GM12878 (cell line): ENCODE results near the gene DLG1. TPM values are rescaled to one million over a fixed set of nuclear protein-coding genes. Genes with fewer than 3 reads are reported as not detected.
A peak's percentile ranks its signal among the peaks of the same experiment; 100 is the strongest.

Experiments
- ATAC-seq: fragments of 200-7000 bp; cut with Tn5 transposase; 3 replicates; pipeline ENCODE4 v1.9.1; 2020; ENCODE audit warnings: mild to moderate bottlenecking, moderate library complexity
- BruUV-seq: library from RNA; stranded (reverse); fragments of 400-500 nt; replicated peaks from 2 replicates; lab custom pipeline; 2021; lab: Mats Ljungman, UMichigan
- CTCF ChIA-PET: fragments of 300-600 bp; sonication (Branson Sonifier 250); formaldehyde crosslinking; extraction: SDS; loops from one replicate; lab custom pipeline; 2021; ENCODE audit warnings: inconsistent platforms; lab: Yijun Ruan, JAX
- POLR2A ChIA-PET: fragments of 350-600 bp; formaldehyde crosslinking; extraction: SDS; loops from one replicate; lab custom pipeline; 2021; ENCODE audit warnings: inconsistent platforms; lab: Charles Lee
- RAD21 ChIA-PET: fragments of 300-600 bp; sonication (Branson Sonifier 250); formaldehyde crosslinking; loops from one replicate; lab custom pipeline; 2023; ENCODE audit warnings: antibody characterized with exemption; ENCODE audit not compliant: unreplicated experiment; lab: Charles Lee
- SMC1A ChIA-PET: fragments of 300-600 bp; sonication (Branson Sonifier 250); formaldehyde crosslinking; loops from one replicate; lab custom pipeline; 2023; ENCODE audit not compliant: unreplicated experiment, uncharacterized antibody; lab: Charles Lee
- DNase-seq: peaks from one replicate; pipeline ENCODE4 v3.0.0-alpha.2; 2011; ENCODE audit warnings: low read depth, low spot score
- FAIRE-seq: peaks from 3 replicates; lab custom pipeline; 2011; peaks lifted over from hg19 to GRCh38; lab: Jason Lieb, UNC
- H2AFZ ChIP-seq: 2 replicates; pipeline ENCODE4 v1.6.0; 2011; ENCODE audit warnings: low read depth, low read length, control low read depth; ENCODE audit not compliant: control insufficient read depth
- H3K27ac ChIP-seq: 2 replicates; pipeline ENCODE4 v1.5.1; 2011; ENCODE audit warnings: control low read depth; ENCODE audit not compliant: control insufficient read depth, insufficient read depth
- H3K27me3 ChIP-seq, 2 experiments: replicated peaks in 1 of 2; 2 replicates each; pipeline versions ENCODE4 v1.6.0 to v1.6.1; 2011; ENCODE audit warnings: low read length in 1 of 2; ENCODE audit not compliant: control insufficient read depth in 2 of 2, insufficient read depth in 2 of 2
- H3K36me3 ChIP-seq, 2 experiments: 2 replicates each; pipeline ENCODE4 v1.5.1; 2011; ENCODE audit warnings: low read length in 1 of 2; ENCODE audit not compliant: control insufficient read depth in 2 of 2, insufficient read depth in 2 of 2
- H3K4me1 ChIP-seq: 2 replicates; pipeline ENCODE4 v1.6.1; 2011; ENCODE audit warnings: mild to moderate bottlenecking, low read length, moderate library complexity, mixed read lengths; ENCODE audit not compliant: control insufficient read depth, insufficient read depth
- H3K4me2 ChIP-seq: 2 replicates; pipeline ENCODE4 v1.6.0; 2011; ENCODE audit warnings: control low read depth; ENCODE audit not compliant: control insufficient read depth, insufficient read depth
- H3K4me3 ChIP-seq: fragments of 200-600 bp; sonication (generic); 2 replicates; pipeline ENCODE4 v1.5.1; 2016
- H3K79me2 ChIP-seq: 2 replicates; pipeline ENCODE4 v1.6.0; 2011; ENCODE audit warnings: low read length; ENCODE audit not compliant: control insufficient read depth, insufficient read depth
- H3K9ac ChIP-seq: 2 replicates; pipeline ENCODE4 v1.8.0; 2011; ENCODE audit warnings: low read length, control low read depth, mixed read lengths; ENCODE audit not compliant: control insufficient read depth, insufficient read depth
- H3K9me3 ChIP-seq: replicated peaks from 3 replicates; pipeline ENCODE4 v1.5.1; 2011; ENCODE audit warnings: mild to moderate bottlenecking, low read length; ENCODE audit not compliant: control insufficient read depth, insufficient read depth
- H4K20me1 ChIP-seq: 2 replicates; pipeline ENCODE4 v1.6.0; 2011; ENCODE audit not compliant: control insufficient read depth, insufficient read depth
- IKZF2 ChIP-seq, 2 experiments: fragments of 450-650 bp; IDR thresholded peaks; 2 replicates each; pipeline ENCODE4 v1.6.1; 2017; ENCODE audit warnings: mild to moderate bottlenecking in 2 of 2, moderate library complexity in 2 of 2
- MTA2 ChIP-seq: fragments of 450-650 bp; IDR thresholded peaks from 2 replicates; pipeline ENCODE4 v1.6.1; 2016; ENCODE audit warnings: low read depth, mild to moderate bottlenecking, moderate library complexity
- ZBTB33 ChIP-seq: fragments of 450-650 bp; IDR thresholded peaks from 2 replicates; pipeline ENCODE4 v1.6.1; 2017; ENCODE audit warnings: mild to moderate bottlenecking
- WGBS: methylation state at CpG from one replicate; pipeline ENCODE4 v1.1.6; 2016; ENCODE audit warnings: low lambda C conversion rate; ENCODE audit not compliant: insufficient replicate concordance, insufficient coverage; ENCODE audit errors: missing lambda C conversion rate; 5-methylcytosine and 5-hydroxymethylcytosine counted together
- in situ Hi-C: fragments of 300-500 bp; cut with MboI; formaldehyde crosslinking; loops from 9 replicates; pipeline ENCODE4 v1.14.3; 2018; ENCODE audit warnings: mixed read lengths
- intact Hi-C: fragments of 100-400 bp; cut with micrococcal nuclease; formaldehyde crosslinking; loops from one replicate; pipeline ENCODE4 v1.14.2; 2022; ENCODE audit not compliant: unreplicated experiment
- polyA plus RNA-seq, 11 experiments: library from polyadenylated mRNA; depleted of rRNA in 4 of 11; unstranded in 6 of 11; stranded (reverse) in 5 of 11; fragments of >200 nt; fragmentation: Nextera tagmentation in 4 of 11; fragmentation: Illumina TruSeq in 1 of 11; extraction: Ambion mirVana in 4 of 11; extraction: Trizol in 1 of 11; gene quantifications; 1 replicate in 1 of 11; 2 replicates in 10 of 11; pipeline versions ENCODE4 v1.2.1 to v1.2.3, GENCODE V29; 2011 to 2016; ENCODE audit warnings: inconsistent platforms in 2 of 11, missing spikeins in 2 of 11, low read depth in 1 of 11
- total RNA-seq, 4 experiments: library from RNA; depleted of rRNA in 3 of 4; stranded (reverse); fragments of >200 nt in 3 of 4; fragmentation: Illumina TruSeq in 1 of 4; extraction: Trizol in 1 of 4; gene quantifications; 2 replicates each; pipeline versions ENCODE4 v1.2.1 to v1.2.3, GENCODE V29; 2013 to 2021

DLG1 gene
- total and polyA plus RNA-seq, 10 of the 15 experiments (the other 5 are each of a cell fraction or from before 2014, with no cell fraction given), result 9.2 to 63.1 (median 40.1) TPM

- SMC1A ChIA-PET, result interaction anchor here (0.8 to 1.2 kb wide), 2 partner anchors 11 to 33 kb away, joined by 3 to 6 read pairs; no protein-coding TSS in a partner anchor
- Histone ChIP-seq H2AFZ (peak overlapping the region; percentile 54; the same call in 1 of the 2 replicates), H3K27me3 (no peaks in the 10 kb centered on the region; a peak in 1 of 4 replicates), H3K27ac (peak overlapping the region; percentile 87), H3K4me3 (peak overlapping the region; percentile 97), H4K20me1 (no peaks in the 10 kb centered on the region), H3K36me3 (peaks cover 0 to 11% of the 10 kb centered on the region in 2 experiments; a peak in 1 of 4 replicates), H3K9ac (peak overlapping the region; percentile 90), H3K4me1 (peaks cover 12% of the 10 kb centered on the region), H3K79me2 (peaks cover 57% of the 10 kb centered on the region), H3K9me3 (no peaks in the 10 kb centered on the region), H3K4me2 (peak overlapping the region; percentile 68)
- CTCF ChIA-PET, result no interaction called here
- in situ Hi-C loops, result no loop called here
- DNase-seq, result no peak
- WGBS, result 1% methylated on average over 15 of the region's 15 CpGs
- FAIRE-seq, result no peak
- POLR2A ChIA-PET, result interaction anchor here (1.1 kb wide), 1 partner anchor 98 kb away, joined by 5 read pairs; no protein-coding TSS in a partner anchor
- RAD21 ChIA-PET, result interaction anchor here (0.8 to 1.6 kb wide), 3 partner anchors 39 to 439 kb away, joined by 3 to 4 read pairs (median 4); no protein-coding TSS in a partner anchor
- no peak for ATAC-seq
- TF ChIP-seq IKZF2 (IDR thresholded peaks at IDR 0.05) (0 out of 4 replicates have a peak, but pooled peaks of 1 of the 2 experiments have one; percentile 34), MTA2 (peak; percentile 12; the same call in 1 of the 2 replicates), ZBTB33 (no peak)
- intact Hi-C loops, result loop anchor here (5.0 to 10.0 kb wide), 2 partner anchors 158 to 200 kb away; no protein-coding TSS in a partner anchor
- TSS peak; percentile 56 for BruUV-seq
Observed at GRCh38 chr3:197297002-197297401, 1.4 kb downstream of the DLG1 start.
